Dermis microvascular lymphatic vessel endothelial cell (primary cell): ENCODE results near the gene NR2F1-AS1. TPM values are rescaled to one million over a fixed set of nuclear protein-coding genes. Genes with fewer than 3 reads are reported as not detected.

Experiments used
- DNase-seq, 2 donors: peaks; one replicate each; pipeline versions ENCODE4 v3.0.0 to v3.0.0-alpha.2; 2010; ENCODE audit warnings: low read depth in 2 of 2
- total RNA-seq: library from RNA; depleted of rRNA; stranded (reverse); fragments of >200 nt; gene quantifications from 2 replicates; pipeline ENCODE4 v1.2.1, GENCODE V29; 2014

Gene NR2F1-AS1
- total RNA-seq, 1 donor from 2014 or later: 17.5 TPM

- DNase-seq: no peak
Observed at GRCh38 chr5:93385655-93386054, 195.4 kb downstream of the NR2F1-AS1 start.

- DNase-seq: no peak
Observed at GRCh38 chr5:93384995-93385394, 196.0 kb downstream of the NR2F1-AS1 start.

- no peak for DNase-seq
Observed at GRCh38 chr5:93384026-93384425, 197.0 kb downstream of the NR2F1-AS1 start.

- no peak for DNase-seq
Observed at GRCh38 chr5:93382188-93382825, 198.7 kb downstream of the NR2F1-AS1 start.

GRCh38 chr5:93381057-93381456 is 200.0 kb downstream of the NR2F1-AS1 start:
- DNase-seq: no peak

GRCh38 chr5:93378073-93378472 is 202.9 kb downstream of the NR2F1-AS1 start:
- no peak for DNase-seq

- DNase-seq: no peak
Observed at GRCh38 chr5:93371893-93372292, 209.1 kb downstream of the NR2F1-AS1 start.

GRCh38 chr5:93364378-93364777 is 216.6 kb downstream of the NR2F1-AS1 start:
- DNase-seq: no peak

- peak in 1 of 2 donors; percentile 53 for DNase-seq
Observed at GRCh38 chr5:93360436-93361088, 220.5 kb downstream of the NR2F1-AS1 start.

- no peak for DNase-seq
Observed at GRCh38 chr5:93359960-93360305, 221.1 kb downstream of the NR2F1-AS1 start.

Other genes starting within 250 kb of the NR2F1-AS1 start
- 41.5 and 102 TPM in 2 replicates for gene NR2F1, start 2.0 kb upstream of the NR2F1-AS1 start, total RNA-seq
- 0.26 and 0.51 TPM in 2 replicates for gene POU5F2, start 160.4 kb upstream of the NR2F1-AS1 start, total RNA-seq